Measurements from ENCODE around the gene BLACAT1.

- TF ChIP-seq CTCF (IDR thresholded peaks at IDR 0.05) (no peak), POLR2A (IDR thresholded peaks at IDR 0.05) (no peak)
These were observed 3.1 kb upstream of the BLACAT1 start for GRCh38 chr1:205458777-205459566.

All from body of pancreas (tissue), 4 donors.